Rectal smooth muscle tissue (tissue), 1 donor: ENCODE data around the gene ZNF235.

Experiments
- H3K27ac ChIP-seq: one replicate; pipeline ENCODE4 v1.7.0; 2013; ENCODE audit warnings: low read depth, low read length, inconsistent platforms
- H3K27me3 ChIP-seq: one replicate; pipeline ENCODE4 v1.7.0; 2013; ENCODE audit warnings: low read length; ENCODE audit not compliant: control insufficient read depth, insufficient read depth
- H3K36me3 ChIP-seq: one replicate; pipeline ENCODE4 v1.7.0; 2013; ENCODE audit warnings: low read length; ENCODE audit not compliant: control insufficient read depth, insufficient read depth
- H3K4me1 ChIP-seq: one replicate; pipeline ENCODE4 v1.7.0; 2013; ENCODE audit warnings: low read length; ENCODE audit not compliant: control insufficient read depth, insufficient read depth
- H3K4me3 ChIP-seq: one replicate; pipeline ENCODE4 v1.7.0; 2013; ENCODE audit warnings: low read length
- H3K9ac ChIP-seq: one replicate; pipeline ENCODE4 v1.7.0; 2013; ENCODE audit warnings: low read length

Gene ZNF235

GRCh38 chr19:44303320-44303719 lies 1.5 kb downstream of the ZNF235 start:
- no peak overlapping the region for H3K9ac ChIP-seq

GRCh38 chr19:44284968-44285367 lies 19.9 kb downstream of the ZNF235 start:
- Histone ChIP-seq H3K27me3 (no peaks in the 10 kb centered on the region), H3K4me1 (peaks cover 6% of the 10 kb centered on the region), H3K9ac (no peak overlapping the region), H3K4me3 (no peak overlapping the region), H3K27ac (peak overlapping the region; percentile 63), H3K36me3 (peaks cover 30% of the 10 kb centered on the region)

More at GRCh38 chr19:44303320-44303719, 1.5 kb downstream of the ZNF235 start:
- Histone ChIP-seq H3K4me3 (no peak overlapping the region), H3K4me1 (peaks cover 9% of the 10 kb centered on the region), H3K27me3 (no peaks in the 10 kb centered on the region), H3K36me3 (peaks cover 18% of the 10 kb centered on the region), H3K27ac (no peak overlapping the region)

- Histone ChIP-seq H3K27ac (no peak overlapping the region), H3K4me1 (peaks cover 6% of the 10 kb centered on the region), H3K4me3 (no peak overlapping the region), H3K36me3 (peaks cover 8% of the 10 kb centered on the region), H3K9ac (no peak overlapping the region), H3K27me3 (no peaks in the 10 kb centered on the region)
Measured at GRCh38 chr19:44282846-44283245, 22.0 kb downstream of the ZNF235 start.

- Histone ChIP-seq H3K9ac (no peak overlapping the region), H3K27me3 (no peaks in the 10 kb centered on the region), H3K36me3 (no peaks in the 10 kb centered on the region), H3K4me3 (no peak overlapping the region), H3K27ac (no peak overlapping the region), H3K4me1 (peaks cover 6% of the 10 kb centered on the region)
Measured at GRCh38 chr19:44280916-44281315, 23.9 kb downstream of the ZNF235 start.

- Histone ChIP-seq H3K9ac (no peak overlapping the region), H3K27me3 (no peaks in the 10 kb centered on the region), H3K4me3 (no peak overlapping the region), H3K27ac (no peak overlapping the region), H3K4me1 (no peaks in the 10 kb centered on the region), H3K36me3 (no peaks in the 10 kb centered on the region)
Measured at GRCh38 chr19:44278181-44278690, 26.6 kb downstream of the ZNF235 start.

- no peak overlapping the region for H3K4me3 ChIP-seq
- H3K27ac ChIP-seq, result no peak overlapping the region
- H3K27me3 ChIP-seq, result no peaks in the 10 kb centered on the region
- H3K4me1 ChIP-seq, result no peaks in the 10 kb centered on the region
- H3K36me3 ChIP-seq, result no peaks in the 10 kb centered on the region
- no peak overlapping the region for H3K9ac ChIP-seq
Measured at GRCh38 chr19:44277331-44277730, 27.5 kb downstream of the ZNF235 start.

GRCh38 chr19:44260695-44261446 lies 44.0 kb downstream of the ZNF235 start:
- H3K36me3 ChIP-seq, result no peaks in the 10 kb centered on the region
- no peak overlapping the region for H3K4me3 ChIP-seq
- H3K27me3 ChIP-seq, result no peaks in the 10 kb centered on the region
- H3K4me1 ChIP-seq, result no peaks in the 10 kb centered on the region
- H3K9ac ChIP-seq, result no peak overlapping the region
- no peak overlapping the region for H3K27ac ChIP-seq

GRCh38 chr19:44260343-44260681 lies 44.5 kb downstream of the ZNF235 start:
- Histone ChIP-seq H3K27me3 (no peaks in the 10 kb centered on the region), H3K27ac (peak overlapping the region; percentile 61), H3K4me1 (no peaks in the 10 kb centered on the region), H3K36me3 (no peaks in the 10 kb centered on the region), H3K9ac (peak overlapping the region; percentile 47), H3K4me3 (peak overlapping the region; percentile 75)

- Histone ChIP-seq H3K9ac (no peak overlapping the region), H3K4me3 (no peak overlapping the region), H3K36me3 (no peaks in the 10 kb centered on the region), H3K4me1 (no peaks in the 10 kb centered on the region), H3K27ac (no peak overlapping the region), H3K27me3 (no peaks in the 10 kb centered on the region)
Measured at GRCh38 chr19:44258835-44259413, 45.9 kb downstream of the ZNF235 start.

GRCh38 chr19:44258136-44258535 lies 46.7 kb downstream of the ZNF235 start:
- Histone ChIP-seq H3K4me3 (no peak overlapping the region), H3K27me3 (no peaks in the 10 kb centered on the region), H3K4me1 (no peaks in the 10 kb centered on the region), H3K27ac (no peak overlapping the region), H3K9ac (no peak overlapping the region), H3K36me3 (no peaks in the 10 kb centered on the region)

GRCh38 chr19:44255705-44256411 lies 49.0 kb downstream of the ZNF235 start:
- Histone ChIP-seq H3K4me1 (no peaks in the 10 kb centered on the region), H3K9ac (no peak overlapping the region), H3K36me3 (no peaks in the 10 kb centered on the region), H3K4me3 (no peak overlapping the region), H3K27ac (no peak overlapping the region), H3K27me3 (no peaks in the 10 kb centered on the region)

- Histone ChIP-seq H3K9ac (no peak overlapping the region), H3K36me3 (no peaks in the 10 kb centered on the region), H3K4me3 (no peak overlapping the region), H3K27ac (no peak overlapping the region), H3K27me3 (no peaks in the 10 kb centered on the region), H3K4me1 (no peaks in the 10 kb centered on the region)
Measured at GRCh38 chr19:44254496-44254895, 50.3 kb downstream of the ZNF235 start.
